Sigmoid colon (tissue), 3 donors: ENCODE measurements around the gene PP2D1.

Source experiments
- CTCF ChIP-seq, 4 experiments: fragments of 450-650 bp in 3 of 4; fragments of 200-600 bp in 1 of 4; IDR thresholded peaks; one replicate each; pipeline ENCODE4 v1.5.1; 2016 to 2019; ENCODE audit warnings: antibody characterized with exemption in 4 of 4, mild to moderate bottlenecking in 3 of 4, moderate library complexity in 2 of 4
- POLR2A ChIP-seq, 2 donors: fragments of 450-650 bp; IDR thresholded peaks; one replicate each; pipeline ENCODE4 v1.6.1; 2016; ENCODE audit warnings: antibody characterized with exemption in 2 of 2, mild to moderate bottlenecking in 2 of 2, moderate library complexity in 2 of 2

- TF ChIP-seq POLR2A (IDR thresholded peaks at IDR 0.05) (no peak), CTCF (IDR thresholded peaks at IDR 0.05) (no peak)
Observed at GRCh38 chr3:19945969-19946831, 65.9 kb downstream of the PP2D1 start.
